WTC11 (cell line): ENCODE data around the gene DHX57.

Source experiments
- ATF2 ChIP-seq: sonication (generic); formaldehyde crosslinking; IDR thresholded peaks from 2 replicates; pipeline ENCODE4 v1.8.1; 2022; ENCODE audit warnings: low read depth, missing genetic modification reagents, borderline replicate concordance
- CTCF ChIP-seq: fragments of 200-600 bp; IDR thresholded peaks from 2 replicates; pipeline ENCODE4 v1.8.0; 2022; ENCODE audit warnings: antibody characterized with exemption
- E2F1 ChIP-seq: sonication (generic); formaldehyde crosslinking; IDR thresholded peaks from 2 replicates; pipeline ENCODE4 v1.8.0; 2022; ENCODE audit warnings: mild to moderate bottlenecking, missing genetic modification reagents
- TEAD4 ChIP-seq: sonication (generic); formaldehyde crosslinking; IDR thresholded peaks from 2 replicates; pipeline ENCODE4 v1.8.0; 2022; ENCODE audit warnings: mild to moderate bottlenecking, missing genetic modification reagents
- USF2 ChIP-seq: sonication (generic); formaldehyde crosslinking; IDR thresholded peaks from 2 replicates; pipeline ENCODE4 v1.8.1; 2023; ENCODE audit warnings: mild to moderate bottlenecking, missing genetic modification reagents, moderate library complexity
- ZNF423 ChIP-seq: fragments of 250-450 bp; sonication (Bioruptor Pico); IDR thresholded peaks from 2 replicates; pipeline ENCODE4 v2.1.2; 2022; ENCODE audit warnings: mild to moderate bottlenecking, moderate library complexity

GRCh38 chr2:38823386-38823785, 52.3 kb downstream of the DHX57 start:
- TF ChIP-seq ATF2 (CRISPR knock-in tag) (no peak), CTCF (no peak), TEAD4 (CRISPR knock-in tag) (no peak), ZNF423 (CRISPR knock-in tag) (no peak), E2F1 (CRISPR knock-in tag) (no peak), USF2 (CRISPR knock-in tag) (no peak)
